HUES48 (cell line): ENCODE measurements around the gene DCLK2.
A peak's percentile ranks its signal among the peaks of the same experiment; 100 is the strongest.

Experiments used
- H3K27ac ChIP-seq: one replicate; pipeline ENCODE4 v1.7.0; 2013; ENCODE audit warnings: low read depth, low read length, inconsistent platforms
- H3K27me3 ChIP-seq: 2 replicates; pipeline ENCODE4 v1.6.1; 2013; ENCODE audit warnings: mild to moderate bottlenecking, low read length; ENCODE audit not compliant: control insufficient read depth, insufficient read depth
- H3K36me3 ChIP-seq: 2 replicates; pipeline ENCODE4 v1.6.1; 2013; ENCODE audit warnings: low read length; ENCODE audit not compliant: control insufficient read depth, insufficient read depth
- H3K4me1 ChIP-seq: 2 replicates; pipeline ENCODE4 v1.6.1; 2013; ENCODE audit warnings: mild to moderate bottlenecking, low read length; ENCODE audit not compliant: control insufficient read depth, insufficient read depth
- H3K4me3 ChIP-seq: 2 replicates; pipeline ENCODE4 v1.5.1; 2013; ENCODE audit warnings: mild to moderate bottlenecking, low read depth, low read length
- H3K9ac ChIP-seq: 2 replicates; pipeline ENCODE4 v1.6.1; 2013; ENCODE audit warnings: mild to moderate bottlenecking, low read depth, low read length, moderate library complexity
- H3K9me3 ChIP-seq: 2 replicates; pipeline ENCODE4 v1.6.1; 2013; ENCODE audit warnings: low read length; ENCODE audit not compliant: control insufficient read depth, insufficient read depth

DCLK2 gene

DNA sequence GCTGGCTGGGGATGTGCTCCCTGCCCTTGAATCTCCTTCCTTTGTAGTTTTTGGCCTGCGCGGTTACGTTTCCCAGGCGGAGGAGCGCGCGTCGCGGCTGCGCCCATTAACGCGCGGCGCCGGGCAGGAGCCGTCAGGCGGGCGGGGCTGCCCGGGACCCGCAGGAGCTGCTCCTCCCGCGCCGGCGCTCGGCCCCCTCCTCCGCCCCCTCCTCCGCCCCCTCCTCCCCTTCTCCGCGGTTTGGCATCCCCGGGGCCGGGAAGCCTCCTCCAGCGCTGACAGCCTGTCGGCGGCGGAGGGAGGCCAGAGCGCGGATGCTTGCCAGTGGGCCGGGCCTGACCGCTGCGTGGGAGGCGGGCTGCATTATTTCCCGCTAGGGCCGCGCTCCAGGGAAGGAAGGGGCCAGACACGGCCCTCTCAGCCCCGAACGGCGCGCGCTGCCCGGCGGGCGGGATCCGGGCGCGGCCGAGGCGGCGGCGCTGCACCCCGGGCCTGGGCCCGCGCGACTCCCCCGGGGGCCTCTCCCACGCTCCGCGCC, at the start of gene DCLK2:
Gene DCLK2 (plus strand): TSS at position 405 of the 538 bp plus-strand sequence. CDS start 583 bp downstream, outside the sequence.
- H3K9ac ChIP-seq: no peak within 1 kb of the TSS
- peak within 1 kb of the TSS; percentile 68 for H3K4me3 ChIP-seq
- no peaks in the 10 kb centered on the region for H3K36me3 ChIP-seq
- peaks cover 50% of the 10 kb centered on the region for H3K27me3 ChIP-seq
- no peaks in the 10 kb centered on the region for H3K9me3 ChIP-seq
- H3K27ac ChIP-seq: no peak within 1 kb of the TSS
- H3K4me1 ChIP-seq: peaks cover 5% of the 10 kb centered on the region; the same call in 1 of the 2 replicates

- Histone ChIP-seq H3K27me3 (no peaks in the 10 kb centered on the region), H3K9ac (no peak overlapping the region), H3K36me3 (no peaks in the 10 kb centered on the region), H3K27ac (no peak overlapping the region), H3K4me1 (peaks cover 13% of the 10 kb centered on the region), H3K4me3 (no peak overlapping the region), H3K9me3 (peaks cover 3% of the 10 kb centered on the region; the same call in 1 of the 2 replicates)
Observed at GRCh38 chr4:150032541-150032940, 45.7 kb upstream of the DCLK2 start.

GRCh38 chr4:150033081-150033480, 45.2 kb upstream of the DCLK2 start:
- Histone ChIP-seq H3K4me1 (peaks cover 13% of the 10 kb centered on the region), H3K9me3 (no peaks in the 10 kb centered on the region), H3K27ac (no peak overlapping the region), H3K27me3 (no peaks in the 10 kb centered on the region), H3K36me3 (no peaks in the 10 kb centered on the region), H3K4me3 (no peak overlapping the region), H3K9ac (no peak overlapping the region)

- Histone ChIP-seq H3K36me3 (no peaks in the 10 kb centered on the region), H3K9me3 (no peaks in the 10 kb centered on the region), H3K9ac (no peak overlapping the region), H3K4me1 (peaks cover 13% of the 10 kb centered on the region), H3K27me3 (no peaks in the 10 kb centered on the region), H3K27ac (no peak overlapping the region), H3K4me3 (no peak overlapping the region)
Observed at GRCh38 chr4:150033901-150034300, 44.3 kb upstream of the DCLK2 start.

DNA sequence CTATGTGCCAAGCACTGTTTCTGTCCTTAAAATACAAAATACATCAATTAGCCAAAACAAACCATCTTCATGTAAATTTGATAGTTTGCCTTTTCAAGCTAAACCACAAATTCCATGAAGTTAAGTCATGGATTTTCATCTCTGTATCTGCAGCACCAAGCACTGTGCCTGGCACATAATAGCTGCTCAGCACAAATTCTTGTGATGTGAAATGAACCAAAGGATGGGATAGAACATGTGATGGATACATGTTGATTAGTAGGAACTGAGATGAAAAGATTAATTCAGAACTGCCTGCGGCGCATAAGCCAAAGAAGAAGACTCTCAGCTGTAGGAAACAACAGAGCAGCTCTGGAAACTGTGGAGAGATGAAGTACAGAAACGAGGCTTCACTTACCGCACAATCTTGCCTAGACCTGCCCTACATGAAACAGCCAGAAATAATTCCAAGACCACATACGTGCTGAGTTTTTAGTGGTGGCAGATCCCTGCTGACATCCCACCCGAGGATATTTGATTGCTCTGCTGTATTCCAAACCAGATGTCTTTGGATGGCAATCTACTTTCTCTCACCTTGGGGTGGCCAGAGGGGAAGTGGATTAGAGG, 40.9 kb upstream of the DCLK2 start:
- H3K4me3 ChIP-seq: no peak overlapping the region
- peaks cover 13% of the 10 kb centered on the region for H3K4me1 ChIP-seq
- no peaks in the 10 kb centered on the region for H3K27me3 ChIP-seq
- H3K9me3 ChIP-seq: no peaks in the 10 kb centered on the region
- no peaks in the 10 kb centered on the region for H3K36me3 ChIP-seq
- no peak overlapping the region for H3K9ac ChIP-seq
- H3K27ac ChIP-seq: no peak overlapping the region

GRCh38 chr4:150038335-150039076, 39.7 kb upstream of the DCLK2 start:
- peaks cover 5% of the 10 kb centered on the region; the same call in 1 of the 2 replicates for H3K4me1 ChIP-seq
- no peaks in the 10 kb centered on the region for H3K27me3 ChIP-seq
- no peak overlapping the region for H3K27ac ChIP-seq
- H3K9ac ChIP-seq: no peak overlapping the region
- H3K4me3 ChIP-seq: no peak overlapping the region
- no peaks in the 10 kb centered on the region for H3K36me3 ChIP-seq
- H3K9me3 ChIP-seq: no peaks in the 10 kb centered on the region

DNA sequence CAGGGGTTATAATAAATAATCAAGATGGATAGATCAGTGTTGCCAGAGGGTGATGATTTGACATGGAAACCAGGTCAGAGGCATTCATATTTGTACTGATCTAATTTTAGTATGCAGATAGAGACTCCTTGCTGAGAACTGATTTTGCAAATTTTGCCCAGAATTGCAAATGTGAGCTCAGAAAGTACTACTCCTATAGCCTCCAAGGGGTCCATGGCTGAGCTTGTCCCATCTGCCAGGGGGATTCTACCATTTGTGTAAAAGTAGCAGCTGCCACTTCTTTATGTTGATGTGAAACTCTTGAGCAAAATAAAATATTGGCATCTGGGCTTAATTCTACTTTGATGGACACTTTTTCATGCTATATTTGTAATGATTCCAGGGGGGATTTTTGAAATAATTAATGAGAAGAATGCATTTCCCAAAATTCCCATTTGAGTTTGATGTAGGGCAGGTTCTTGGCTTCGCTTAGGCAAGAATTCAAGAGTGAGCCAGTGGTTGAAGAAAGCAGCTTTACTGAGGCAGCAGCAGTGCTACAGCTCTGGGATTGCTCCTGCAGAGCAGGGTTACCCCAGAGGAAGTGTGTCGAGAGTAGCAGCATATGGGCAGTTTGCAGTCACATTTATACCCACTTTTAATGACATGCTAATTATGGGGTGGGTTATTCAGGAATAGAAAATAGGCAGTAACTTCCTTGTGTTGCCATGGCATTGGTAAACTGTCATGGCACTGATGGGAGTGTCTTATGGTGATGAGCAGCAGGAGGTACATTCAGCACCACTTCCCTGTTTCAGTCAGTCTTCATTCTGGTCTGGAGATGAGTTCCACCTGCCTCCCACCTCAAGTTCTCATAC, 38.7 kb upstream of the DCLK2 start:
- Histone ChIP-seq H3K4me3 (no peak overlapping the region), H3K9ac (no peak overlapping the region), H3K36me3 (no peaks in the 10 kb centered on the region), H3K27me3 (no peaks in the 10 kb centered on the region), H3K9me3 (no peaks in the 10 kb centered on the region), H3K27ac (no peak overlapping the region), H3K4me1 (no peaks in the 10 kb centered on the region)

- Histone ChIP-seq H3K27me3 (no peaks in the 10 kb centered on the region), H3K4me1 (no peaks in the 10 kb centered on the region; the same call in 1 of the 2 replicates), H3K4me3 (no peak overlapping the region), H3K9ac (no peak overlapping the region), H3K27ac (no peak overlapping the region), H3K36me3 (no peaks in the 10 kb centered on the region), H3K9me3 (no peaks in the 10 kb centered on the region)
Observed at GRCh38 chr4:150044517-150044916, 33.7 kb upstream of the DCLK2 start.

DNA sequence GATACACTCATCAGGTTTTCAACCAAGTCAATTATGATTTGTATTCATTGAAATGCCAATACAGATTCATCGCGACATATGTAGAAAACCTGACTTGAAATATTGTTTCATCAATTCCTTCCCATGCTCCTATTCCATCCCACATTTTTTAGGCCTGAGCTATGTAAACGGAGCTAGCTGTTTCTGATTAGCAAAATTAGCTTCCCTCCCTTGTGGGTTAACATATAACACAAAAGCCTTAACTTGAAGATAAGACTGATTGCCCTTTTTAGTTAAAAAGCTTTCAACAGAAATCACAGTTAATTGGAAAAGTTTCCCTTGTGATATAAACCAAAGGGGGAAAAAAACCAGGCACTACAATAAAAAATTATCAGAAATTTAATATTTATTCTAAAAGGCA, 32.8 kb upstream of the DCLK2 start:
- no peaks in the 10 kb centered on the region for H3K9me3 ChIP-seq
- H3K27ac ChIP-seq: no peak overlapping the region
- H3K4me1 ChIP-seq: no peaks in the 10 kb centered on the region; the same call in 1 of the 2 replicates
- H3K9ac ChIP-seq: no peak overlapping the region
- no peak overlapping the region for H3K4me3 ChIP-seq
- H3K27me3 ChIP-seq: no peaks in the 10 kb centered on the region
- no peaks in the 10 kb centered on the region for H3K36me3 ChIP-seq

- Histone ChIP-seq H3K9me3 (no peaks in the 10 kb centered on the region), H3K9ac (no peak overlapping the region), H3K27ac (no peak overlapping the region), H3K36me3 (no peaks in the 10 kb centered on the region), H3K4me3 (no peak overlapping the region), H3K4me1 (no peaks in the 10 kb centered on the region; the same call in 1 of the 2 replicates), H3K27me3 (no peaks in the 10 kb centered on the region)
Observed at GRCh38 chr4:150046728-150047217, 31.5 kb upstream of the DCLK2 start.
